ENCODE measurements around the gene GPR25.

Gene GPR25

GRCh38 chr1:200916681-200917080 is 43.9 kb downstream of the GPR25 start:
- DNase-seq, result no peak

GRCh38 chr1:200917291-200917817 is 44.6 kb downstream of the GPR25 start:
- DNase-seq, result no peak

DNA sequence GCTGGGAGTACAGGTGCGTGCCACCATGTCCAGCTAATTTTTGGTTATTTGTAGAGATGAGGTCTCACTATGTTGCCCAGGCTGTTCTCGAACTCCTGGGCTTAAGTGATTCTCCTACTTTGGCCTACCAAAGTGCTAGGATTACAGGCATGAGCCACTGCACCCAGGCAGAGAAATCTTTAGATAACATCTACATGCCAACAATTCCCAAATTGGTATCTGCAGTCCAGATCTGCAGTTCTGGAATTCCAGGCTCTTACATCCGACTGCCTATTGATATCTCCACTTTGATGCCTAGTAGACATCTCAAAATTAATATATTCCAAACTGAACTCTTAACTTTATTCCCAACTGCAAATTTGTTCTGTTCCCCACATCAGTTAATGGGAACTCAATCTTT is 45.2 kb downstream of the GPR25 start:
- DNase-seq, result no peak

DNA sequence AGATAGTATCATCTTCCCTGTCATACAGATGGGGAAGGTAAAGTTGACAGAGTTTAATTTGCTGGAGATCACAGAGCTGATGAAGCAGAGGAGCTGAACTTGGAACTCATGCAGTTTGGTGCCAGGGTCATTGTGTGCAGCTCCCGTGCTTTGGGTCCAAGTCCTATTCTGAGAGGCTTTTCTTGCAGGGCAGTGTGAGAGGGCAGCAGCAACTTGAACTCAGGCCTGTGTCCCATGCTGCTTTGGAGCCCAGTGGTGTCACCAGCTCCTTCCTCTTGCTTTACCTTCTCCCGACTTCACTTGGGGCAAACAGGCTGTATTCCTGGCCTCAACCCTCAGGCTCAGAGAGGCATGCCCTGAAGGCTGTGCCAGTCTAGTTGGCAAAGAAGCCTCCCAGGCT is 46.6 kb downstream of the GPR25 start:
- DNase-seq, result no peak

DNA sequence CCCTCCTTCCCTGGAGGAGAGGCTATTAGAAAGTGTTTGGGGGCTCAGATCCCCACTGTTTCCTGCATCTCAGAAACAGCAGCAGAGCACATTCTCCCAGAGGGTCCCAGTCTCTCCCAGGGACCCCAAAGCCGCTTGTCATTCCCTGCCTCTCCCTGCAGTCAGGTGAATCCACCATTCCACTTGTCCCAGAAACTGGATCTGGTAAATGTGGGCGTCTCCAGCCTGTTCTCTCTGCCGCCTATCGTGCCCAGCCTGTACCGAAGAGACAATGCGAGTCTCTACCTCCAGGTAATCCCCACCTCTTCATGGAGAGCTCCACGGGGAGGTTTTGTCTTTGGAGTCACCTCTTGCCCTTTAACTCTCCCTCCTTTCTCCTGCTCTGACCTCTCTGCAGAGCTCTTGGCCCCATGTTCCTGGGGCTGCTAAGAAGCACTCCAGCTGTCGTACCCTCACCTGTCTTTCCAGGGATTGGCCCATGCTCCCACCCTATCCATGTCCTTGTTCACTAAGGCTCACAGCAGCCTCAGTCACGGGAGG is 48.9 kb downstream of the GPR25 start:
- DNase-seq, result no peak

- DNase-seq, result no peak
These were observed 49.6 kb downstream of the GPR25 start for GRCh38 chr1:200922406-200922805.

DNA sequence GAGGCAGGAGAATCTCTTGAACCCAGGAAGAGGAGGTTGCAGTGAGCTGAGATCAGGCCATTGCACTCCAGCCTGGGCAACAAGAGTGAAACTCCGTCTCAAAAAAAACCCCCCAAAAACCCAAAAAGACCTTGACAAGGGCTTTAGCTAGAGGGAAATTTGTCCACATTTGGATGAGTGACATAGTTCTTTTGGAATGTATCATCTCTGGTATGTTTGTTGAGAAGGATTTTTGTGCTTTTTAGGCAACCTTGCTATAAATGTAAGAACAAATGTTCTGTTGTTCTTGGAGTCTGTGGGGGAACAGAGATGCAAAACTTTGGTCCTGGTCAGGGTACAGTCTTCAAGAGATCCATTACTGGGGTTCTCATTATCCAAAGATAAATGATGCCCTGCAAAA is 50.8 kb downstream of the GPR25 start:
- no peak for DNase-seq

Data from NCI-H526 treated with DMSO at 0.1 percent for 48 hours (cell line).